Tibial artery (tissue), 4 donors: ENCODE data around the gene SMC1A.
A peak's percentile ranks its signal among the peaks of the same experiment; 100 is the strongest.
"Not testable (repeated sequence)": the region's sequence is repeated elsewhere in the genome, so short reads cannot be mapped to it uniquely, and the experiment has no call there.

Source experiments
- DNase-seq, 2 donors: peaks; one replicate each; pipeline ENCODE4 v3.0.0-alpha.2; 2019
- H3K27ac ChIP-seq, 2 donors: fragments of 200-600 bp; sonication (generic) in 1 of 2; 1 replicate in 1 of 2; 2 replicates in 1 of 2; pipeline ENCODE4 v1.5.1; 2018 to 2019; ENCODE audit warnings: mild to moderate bottlenecking in 1 of 2
- H3K27me3 ChIP-seq, 2 donors: fragments of 200-600 bp; sonication (generic) in 1 of 2; one replicate each; pipeline versions ENCODE4 v1.5.1 to v1.6.0; 2016 to 2019
- H3K36me3 ChIP-seq, 3 donors: fragments of 200-600 bp; sonication (generic) in 2 of 3; one replicate each; pipeline ENCODE4 v1.5.1; 2016 to 2019; ENCODE audit warnings: mild to moderate bottlenecking in 2 of 3
- H3K4me1 ChIP-seq, 4 donors: fragments of 200-600 bp; sonication (generic) in 2 of 4; 1 replicate in 3 of 4; 2 replicates in 1 of 4; pipeline ENCODE4 v1.5.1; 2016 to 2019
- H3K4me3 ChIP-seq, 2 donors: fragments of 200-600 bp; sonication (generic) in 1 of 2; 1 replicate in 1 of 2; 2 replicates in 1 of 2; pipeline ENCODE4 v1.5.1; 2018 to 2019; ENCODE audit warnings: mild to moderate bottlenecking in 2 of 2
- H3K9me3 ChIP-seq, 3 donors: fragments of 200-600 bp; sonication (generic) in 1 of 3; one replicate each; pipeline ENCODE4 v1.5.1; 2016 to 2019
- intact Hi-C: fragments of 100-400 bp; cut with DNase I; formaldehyde crosslinking; loops from one replicate; pipeline ENCODE4 v1.15.0; 2023; ENCODE audit warnings: low total_unique reads
- TF ChIP-seq, protein P1 (sequence below), 2 experiments: fragments of 200-600 bp in 1 of 2; fragments of 450-650 bp in 1 of 2; IDR thresholded peaks; one replicate each; pipeline ENCODE4 v1.5.1; 2017 to 2019; ENCODE audit warnings: antibody characterized with exemption in 2 of 2, mild to moderate bottlenecking in 1 of 2, moderate library complexity in 1 of 2

The SMC1A gene

DNA sequence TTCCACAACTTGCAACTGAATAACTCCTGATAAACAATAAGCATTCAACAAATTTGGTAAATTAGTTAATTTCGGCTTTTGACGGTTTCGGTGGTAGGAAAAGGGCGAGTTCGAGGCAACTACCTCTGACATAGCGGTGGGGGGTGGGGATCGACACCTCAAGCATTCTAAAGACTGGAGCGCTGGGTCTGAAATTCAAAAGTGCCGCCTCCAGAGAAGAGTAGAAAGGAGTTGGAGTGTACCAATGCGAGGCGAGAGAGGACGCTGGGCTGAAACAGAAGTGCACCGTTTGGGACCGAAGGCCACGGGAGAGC lies 725 bp downstream of the SMC1A start:
- TF ChIP-seq, protein P1, sequence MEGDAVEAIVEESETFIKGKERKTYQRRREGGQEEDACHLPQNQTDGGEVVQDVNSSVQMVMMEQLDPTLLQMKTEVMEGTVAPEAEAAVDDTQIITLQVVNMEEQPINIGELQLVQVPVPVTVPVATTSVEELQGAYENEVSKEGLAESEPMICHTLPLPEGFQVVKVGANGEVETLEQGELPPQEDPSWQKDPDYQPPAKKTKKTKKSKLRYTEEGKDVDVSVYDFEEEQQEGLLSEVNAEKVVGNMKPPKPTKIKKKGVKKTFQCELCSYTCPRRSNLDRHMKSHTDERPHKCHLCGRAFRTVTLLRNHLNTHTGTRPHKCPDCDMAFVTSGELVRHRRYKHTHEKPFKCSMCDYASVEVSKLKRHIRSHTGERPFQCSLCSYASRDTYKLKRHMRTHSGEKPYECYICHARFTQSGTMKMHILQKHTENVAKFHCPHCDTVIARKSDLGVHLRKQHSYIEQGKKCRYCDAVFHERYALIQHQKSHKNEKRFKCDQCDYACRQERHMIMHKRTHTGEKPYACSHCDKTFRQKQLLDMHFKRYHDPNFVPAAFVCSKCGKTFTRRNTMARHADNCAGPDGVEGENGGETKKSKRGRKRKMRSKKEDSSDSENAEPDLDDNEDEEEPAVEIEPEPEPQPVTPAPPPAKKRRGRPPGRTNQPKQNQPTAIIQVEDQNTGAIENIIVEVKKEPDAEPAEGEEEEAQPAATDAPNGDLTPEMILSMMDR (IDR thresholded peaks at IDR 0.05), result no peak
- Histone ChIP-seq H3K27me3 (no peaks in the 10 kb centered on the region), H3K27ac (peak overlapping the region; percentile 89 to 94), H3K9me3 (no peaks in the 10 kb centered on the region), H3K36me3 (no peaks in the 10 kb centered on the region), H3K4me3 (peak overlapping the region; percentile 64 to 69), H3K4me1 (peaks cover 0 to 21% (median 12%) of the 10 kb centered on the region in 4 donors)
- no peak for DNase-seq
- intact Hi-C loops, result no loop called here

DNA sequence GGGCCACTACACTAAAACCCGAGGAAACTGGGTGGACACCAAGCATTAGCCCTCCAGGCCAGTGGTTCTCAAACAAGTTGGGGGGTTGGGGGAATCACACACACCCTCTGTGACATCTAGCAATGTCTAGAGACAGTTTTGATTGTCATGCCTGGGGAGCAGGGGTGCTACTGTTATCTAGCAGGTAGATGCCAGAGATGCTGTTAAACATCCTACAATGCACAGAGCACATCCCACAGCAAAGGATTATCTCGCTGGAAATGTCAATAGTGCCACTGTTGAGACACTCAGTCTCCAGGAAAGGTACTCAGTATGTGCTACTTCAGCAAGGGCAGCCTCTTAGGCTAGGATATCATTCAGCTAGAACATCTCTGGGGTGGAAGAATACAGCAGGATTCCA lies 1.3 kb downstream of the SMC1A start:
- Histone ChIP-seq H3K36me3 (no peaks in the 10 kb centered on the region), H3K27ac (no peak overlapping the region), H3K4me1 (peaks cover 0 to 21% (median 12%) of the 10 kb centered on the region in 4 donors), H3K9me3 (no peaks in the 10 kb centered on the region), H3K27me3 (no peaks in the 10 kb centered on the region), H3K4me3 (peak overlapping the region; percentile 64 to 69)
- intact Hi-C loops, result no loop called here
- no peak for DNase-seq
- TF ChIP-seq, protein P1 (IDR thresholded peaks at IDR 0.05), result no peak

DNA sequence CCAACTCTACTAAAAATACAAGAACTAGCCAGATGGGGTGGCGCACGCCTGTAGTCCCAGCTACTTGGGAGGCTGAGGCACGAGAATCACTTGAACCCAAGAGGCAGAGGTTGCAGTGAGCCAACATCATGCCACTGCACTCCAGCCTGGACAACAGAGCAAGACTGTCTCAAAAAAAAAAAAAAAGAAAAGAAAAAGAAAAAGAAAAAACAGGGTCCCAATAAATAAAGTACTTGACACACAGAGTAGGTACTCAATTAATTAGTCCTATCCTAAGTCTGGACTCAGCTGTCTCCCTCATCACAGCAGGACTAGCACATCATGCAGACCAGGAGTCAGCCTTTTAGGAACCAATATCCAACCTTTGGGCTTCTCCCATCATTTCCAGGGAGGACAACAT lies 2.1 kb downstream of the SMC1A start:
- H3K4me1 ChIP-seq, result peaks cover 0 to 21% (median 12%) of the 10 kb centered on the region in 4 donors
- H3K4me3 ChIP-seq, intact Hi-C loops, H3K27me3 ChIP-seq, H3K36me3 ChIP-seq, DNase-seq, H3K27ac ChIP-seq, H3K9me3 ChIP-seq: not testable (repeated sequence)

DNA sequence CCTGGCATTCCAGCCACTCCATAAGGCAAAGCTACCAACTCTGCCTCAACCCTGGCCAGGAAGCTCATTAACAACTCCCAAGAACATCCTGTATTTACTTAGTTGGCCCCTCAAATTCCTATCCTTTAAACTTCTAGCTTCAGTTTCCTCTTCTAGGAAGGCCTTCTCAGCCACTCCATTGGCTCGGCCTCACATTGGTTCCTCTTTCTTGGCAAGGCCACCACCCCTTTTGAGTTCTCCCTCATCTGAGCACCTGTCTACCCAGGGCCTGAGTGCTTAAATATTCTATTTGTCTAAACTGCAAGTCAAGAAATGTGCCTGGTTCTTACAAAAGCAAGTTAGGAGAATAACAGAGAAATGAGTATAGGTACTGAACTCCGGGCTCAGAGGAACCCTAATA lies 10.0 kb downstream of the SMC1A start:
- TF ChIP-seq, protein P1 (IDR thresholded peaks at IDR 0.05), result no peak
- Histone ChIP-seq H3K9me3 (no peaks in the 10 kb centered on the region), H3K36me3 (peaks cover 27 to 69% (median 63%) of the 10 kb centered on the region in 3 donors), H3K4me1 (no peaks in the 10 kb centered on the region), H3K4me3 (no peak overlapping the region), H3K27ac (no peak overlapping the region), H3K27me3 (no peaks in the 10 kb centered on the region)
- intact Hi-C loops, result no loop called here
- no peak for DNase-seq

DNA sequence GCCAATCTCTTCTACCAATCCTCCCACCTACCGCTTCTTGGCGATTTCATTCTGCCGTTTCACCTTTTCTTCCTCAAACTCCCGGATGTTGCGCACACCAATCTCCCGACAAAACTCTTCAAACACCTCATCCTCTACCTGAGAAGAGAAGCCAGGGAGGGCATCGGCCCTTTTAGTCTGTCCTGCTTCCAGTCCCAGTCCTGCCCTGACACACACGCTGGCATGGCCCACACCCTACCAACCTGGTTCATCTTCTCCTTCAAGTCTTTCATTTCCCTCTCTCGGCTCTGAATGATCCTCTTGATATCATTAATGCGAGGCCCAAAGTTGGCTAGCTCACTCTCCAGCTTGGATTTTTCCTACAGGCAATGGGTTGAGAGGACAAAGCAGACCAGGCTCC lies 18.9 kb downstream of the SMC1A start:
- Histone ChIP-seq H3K36me3 (peaks cover 0 to 88% (median 70%) of the 10 kb centered on the region in 3 donors), H3K27ac (no peak overlapping the region), H3K27me3 (no peaks in the 10 kb centered on the region), H3K9me3 (no peaks in the 10 kb centered on the region), H3K4me1 (no peaks in the 10 kb centered on the region), H3K4me3 (no peak overlapping the region)
- TF ChIP-seq, protein P1 (IDR thresholded peaks at IDR 0.05), result no peak
- intact Hi-C loops, result no loop called here
- DNase-seq, result no peak

DNA sequence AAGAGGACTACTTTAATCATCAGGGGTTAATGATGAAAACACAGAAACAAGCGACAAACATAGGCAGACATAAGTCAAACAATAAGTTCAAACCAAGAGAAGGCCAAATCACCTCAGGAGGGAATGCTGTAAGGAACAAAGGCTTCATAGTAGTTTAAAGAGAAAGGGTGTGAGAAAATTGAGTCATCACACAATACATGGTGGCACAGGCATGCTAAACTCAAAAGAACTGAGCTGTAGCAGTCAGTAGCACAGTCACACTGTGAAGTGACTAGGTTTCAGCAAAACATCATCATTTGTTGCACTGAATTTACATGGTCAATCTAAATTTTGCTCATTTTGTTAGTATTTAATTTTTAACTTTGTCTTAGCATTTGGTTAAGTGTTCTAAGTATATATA lies 24.2 kb downstream of the SMC1A start:
- H3K36me3 ChIP-seq, result peaks cover 0 to 84% (median 45%) of the 10 kb centered on the region in 3 donors
- DNase-seq, result no peak

More for the DNA sequence above, 24.2 kb downstream of the SMC1A start:
- Histone ChIP-seq H3K4me1 (no peaks in the 10 kb centered on the region), H3K4me3 (no peak overlapping the region), H3K9me3 (no peaks in the 10 kb centered on the region), H3K27me3 (no peaks in the 10 kb centered on the region), H3K27ac (no peak overlapping the region)
- TF ChIP-seq, protein P1 (IDR thresholded peaks at IDR 0.05), result no peak
- intact Hi-C loops, result no loop called here
